ENCODE data around the gene DPY19L1.

- TF ChIP-seq CTCF (IDR thresholded peaks at IDR 0.05) (no peak), POLR2A (IDR thresholded peaks at IDR 0.05) (no peak)
These were observed 98.1 kb downstream of the DPY19L1 start for GRCh38 chr7:34939175-34939574.
